MM.1S (cell line): ENCODE data around the gene ITGB1.

Experiments
- CTCF ChIP-seq: fragments of 300-600 bp; sonication (generic); IDR thresholded peaks from 2 replicates; pipeline ENCODE4 v1.5.1; 2016; ENCODE audit warnings: antibody characterized with exemption, low read length, mixed read lengths
- EZH2 ChIP-seq: fragments of 300-600 bp; sonication (generic); optimal IDR thresholded peaks from 2 replicates; pipeline ENCODE3; 2017; ENCODE audit warnings: low read depth, mild to moderate bottlenecking, antibody characterized with exemption, low read length, mixed read lengths
- EZH2phosphoT487 ChIP-seq: fragments of 300-600 bp; sonication (generic); IDR thresholded peaks from 2 replicates; pipeline ENCODE4 v1.6.1; 2018; ENCODE audit warnings: antibody characterized with exemption, low read length

GRCh38 chr10:32905466-32905865 is 52.6 kb downstream of the ITGB1 start:
- no peak for TF ChIP-seq CTCF
- TF ChIP-seq EZH2phosphoT487 = no peak
- no peak for TF ChIP-seq EZH2
